Activated naive CD8-positive, alpha-beta T cell treated with anti-CD3 and anti-CD28 coated beads, Interleukin-2, amount 50 U/mL, for 16 hours (primary cell): ENCODE results near the gene AGBL1.
"Not testable (repeated sequence)": the region's sequence is repeated elsewhere in the genome, so short reads cannot be mapped to it uniquely, and the experiment has no call there.

Experiments
- DNase-seq: peaks from one replicate; pipeline ENCODE4 v3.0.0-alpha.2; 2020; ENCODE audit warnings: low read depth, low spot score

Gene AGBL1

GRCh38 chr15:86870846-86871245, 791.2 kb downstream of the AGBL1 start:
- DNase-seq: no peak

DNA sequence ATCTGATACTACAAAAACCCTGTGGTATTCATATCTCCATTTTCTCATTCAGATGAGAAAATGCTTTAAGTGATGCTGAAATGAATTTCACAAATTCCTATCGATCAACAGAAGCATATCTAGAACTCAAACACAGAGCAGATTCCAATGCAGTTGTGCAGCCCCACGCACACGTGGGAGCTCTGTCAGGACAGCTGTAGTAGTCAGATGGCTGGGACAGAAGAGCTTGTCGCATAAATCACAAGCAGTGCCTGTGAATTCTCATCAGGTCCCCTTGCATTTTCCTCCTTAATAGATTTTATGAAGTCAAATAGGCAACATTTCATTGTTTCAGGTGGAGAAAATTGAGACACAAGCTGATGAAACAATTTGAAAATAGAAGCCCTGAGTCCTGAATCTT, 792.3 kb downstream of the AGBL1 start:
- DNase-seq: no peak

DNA sequence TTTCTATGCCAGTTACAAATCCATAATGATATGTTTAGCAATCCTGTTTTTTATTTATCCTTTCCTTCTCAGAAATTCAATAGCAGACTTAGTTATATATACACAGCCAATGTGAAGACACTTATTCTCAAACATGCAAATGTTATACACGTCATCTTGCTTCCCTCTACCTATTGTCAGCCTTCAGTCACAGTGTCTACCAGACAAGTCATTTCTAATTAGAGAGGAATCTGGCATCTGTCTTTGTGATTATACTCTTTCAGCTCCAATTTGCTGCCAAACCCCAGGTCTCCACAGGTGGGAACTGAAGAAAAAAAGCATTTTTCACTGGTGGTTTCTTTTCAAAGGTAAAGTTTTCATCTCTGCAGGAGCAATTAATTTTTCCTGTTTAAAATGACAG, 793.1 kb downstream of the AGBL1 start:
- DNase-seq: no peak

DNA sequence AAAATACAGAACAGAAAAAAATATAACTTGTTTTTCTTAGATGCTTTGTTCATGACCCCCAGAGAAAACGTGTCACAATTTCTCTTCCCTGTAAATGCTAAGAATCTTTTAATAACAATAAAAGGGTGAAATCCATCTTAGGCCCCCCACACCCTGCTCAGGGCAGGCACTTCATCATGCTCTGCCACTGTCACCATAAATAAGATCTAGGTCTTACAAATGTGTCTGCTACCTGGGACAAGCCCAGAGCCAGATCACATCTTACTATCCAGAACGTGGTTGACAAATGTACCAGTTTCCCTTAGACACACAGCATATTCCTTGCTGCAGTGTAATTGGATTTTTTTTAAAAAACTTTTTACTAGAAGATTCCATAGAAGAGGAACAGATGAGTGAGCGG, 795.4 kb downstream of the AGBL1 start:
- DNase-seq: no peak

DNA sequence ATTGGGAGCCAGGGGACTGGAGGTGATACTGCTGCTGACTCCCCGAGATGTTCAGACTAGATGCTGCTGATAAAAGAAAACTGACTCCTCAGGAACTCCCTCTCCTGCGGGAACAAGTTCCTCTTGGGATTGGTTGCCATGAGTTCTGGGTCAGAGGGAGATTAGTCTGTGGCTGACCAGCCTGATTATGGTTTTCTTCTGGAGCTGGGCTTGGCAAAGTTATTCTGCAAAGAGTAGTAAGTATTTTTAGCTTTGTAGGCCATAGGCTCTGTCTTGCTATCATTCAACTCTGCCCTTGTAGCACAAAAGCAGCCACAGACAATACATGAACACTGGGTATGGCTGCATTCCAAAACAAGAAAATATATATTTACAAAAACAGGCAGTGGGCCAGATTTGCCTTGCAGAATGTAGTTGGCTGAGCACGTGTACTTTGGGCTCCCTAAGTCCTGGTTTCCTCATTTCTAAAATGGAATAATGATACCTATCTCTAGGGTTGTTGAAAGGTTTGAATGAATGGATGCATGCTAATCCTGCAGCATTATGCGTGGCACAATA, 796.8 kb downstream of the AGBL1 start:
- DNase-seq: no peak

GRCh38 chr15:86877171-86877631, 797.5 kb downstream of the AGBL1 start:
- no peak for DNase-seq

GRCh38 chr15:86878844-86879243, 799.2 kb downstream of the AGBL1 start:
- not testable (repeated sequence) for DNase-seq

- no peak for DNase-seq
Observed at GRCh38 chr15:86879250-86880229, 799.9 kb downstream of the AGBL1 start.

- DNase-seq: no peak
Observed at GRCh38 chr15:86885616-86886015, 805.9 kb downstream of the AGBL1 start.

DNA sequence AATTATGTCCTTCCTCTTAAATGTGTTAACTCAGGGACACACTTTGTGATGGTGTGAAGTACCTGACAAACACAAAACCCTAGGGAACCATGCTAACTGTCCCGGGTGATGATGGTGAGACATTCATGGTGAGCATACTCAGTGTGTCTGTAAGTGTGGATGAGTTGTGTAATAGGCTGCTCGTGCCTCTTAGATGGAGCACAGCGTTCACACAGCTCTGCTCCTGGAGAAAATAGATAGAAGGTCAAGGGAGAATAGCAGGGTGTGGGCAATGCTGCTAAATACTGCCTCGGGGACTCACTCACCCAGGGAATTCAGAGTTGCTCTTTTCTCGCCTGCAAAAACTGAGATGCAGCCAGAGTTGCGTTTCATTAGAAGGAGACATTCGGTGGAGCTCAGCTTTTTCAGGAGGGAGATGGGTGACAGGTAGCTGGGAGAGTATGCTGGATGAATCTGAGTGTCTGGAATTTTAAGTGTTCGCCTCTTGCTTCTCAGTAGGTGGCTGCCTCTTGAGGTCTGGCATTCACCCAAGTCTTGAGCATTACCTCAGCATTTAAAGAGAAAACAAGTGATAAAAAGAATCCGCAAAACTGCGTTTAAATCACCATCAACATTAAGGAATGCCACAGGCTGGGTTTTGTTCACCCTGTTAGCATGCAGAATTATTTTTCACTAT, 813.2 kb downstream of the AGBL1 start:
- DNase-seq: no peak

DNA sequence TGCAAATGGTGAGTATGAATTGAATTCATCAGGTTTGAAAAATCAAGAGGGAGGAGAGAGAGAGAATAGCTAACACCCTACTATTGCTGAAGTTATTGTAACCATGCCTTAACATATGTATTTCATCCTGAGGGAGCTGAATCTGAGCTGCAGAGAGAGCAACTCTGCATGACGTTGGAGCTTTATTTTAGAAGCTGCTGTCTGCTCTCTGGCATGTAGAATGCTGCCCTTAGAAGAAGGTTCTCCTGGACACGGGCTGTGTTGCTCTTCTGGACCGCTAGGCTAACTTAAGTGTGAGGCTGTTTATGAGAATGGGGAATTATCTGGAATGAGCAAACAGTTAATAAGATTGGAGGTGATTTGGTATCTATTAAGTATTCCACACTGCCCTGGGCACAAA, 814.6 kb downstream of the AGBL1 start:
- DNase-seq: no peak

DNA sequence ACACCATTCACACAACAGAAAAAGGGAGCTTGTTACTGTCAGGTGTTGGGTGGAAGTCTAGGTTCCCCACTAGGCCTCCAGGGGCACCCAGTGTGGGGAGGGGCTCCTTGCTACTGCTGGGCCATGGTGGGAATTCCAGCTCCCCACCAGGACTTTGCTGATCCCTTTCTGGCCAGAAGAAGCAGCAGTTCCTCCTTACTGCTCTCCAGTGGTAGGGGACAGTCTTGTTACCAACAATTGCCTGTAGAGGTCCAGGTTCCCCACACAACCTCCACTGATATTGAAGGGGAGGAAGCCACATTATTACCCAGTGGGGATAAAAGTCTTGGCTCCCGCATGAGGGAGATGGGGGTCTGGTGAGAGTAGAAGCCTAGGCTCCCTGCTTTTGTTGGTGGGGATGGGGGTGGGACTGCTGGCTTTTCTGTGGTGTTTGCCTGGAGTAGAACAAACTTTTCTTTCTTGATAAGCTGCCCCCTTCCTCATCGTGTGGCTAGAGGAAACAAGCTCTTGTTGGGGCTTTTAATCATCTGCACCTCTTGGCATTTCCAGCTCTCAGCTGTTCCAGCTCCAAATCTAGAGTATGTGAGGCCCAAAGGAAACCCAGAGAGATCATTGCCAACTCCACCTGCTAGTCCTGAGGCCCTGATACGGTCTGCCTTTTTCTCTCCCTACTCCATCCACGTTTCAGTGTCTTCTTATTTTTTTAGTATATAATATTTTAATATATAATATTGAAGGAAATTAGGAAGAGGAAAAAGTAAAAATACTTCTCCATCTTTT, 824.2 kb downstream of the AGBL1 start:
- DNase-seq: no peak

DNA sequence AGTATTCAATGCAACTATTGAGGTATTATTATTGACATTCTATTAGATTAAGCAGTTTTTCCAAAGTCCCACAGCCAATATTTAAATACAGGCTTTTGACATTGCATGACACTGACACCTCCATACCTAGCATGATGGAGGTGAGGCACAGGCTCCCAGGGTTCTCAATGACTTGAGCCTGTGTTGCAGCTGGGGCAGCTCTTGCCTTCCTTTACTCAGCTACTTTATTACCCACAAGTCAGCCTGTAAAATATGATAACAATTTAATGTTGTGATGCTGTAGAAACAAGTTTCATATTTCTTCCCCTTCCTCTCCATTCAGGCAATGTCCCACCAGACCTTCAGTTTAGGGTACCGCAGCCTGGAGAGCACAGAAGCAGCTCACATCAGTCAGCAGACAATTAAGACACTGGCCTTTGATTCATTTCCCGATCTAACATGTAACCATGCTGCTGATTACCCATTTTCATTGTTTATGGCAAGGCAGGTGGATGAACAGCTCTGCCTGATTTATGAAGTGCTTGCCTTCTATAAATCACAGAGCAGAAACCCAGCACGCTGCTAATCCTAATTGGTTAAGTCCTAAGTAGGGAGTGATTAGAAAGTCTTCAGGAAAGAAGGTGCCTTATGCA, 826.1 kb downstream of the AGBL1 start:
- DNase-seq: no peak

DNA sequence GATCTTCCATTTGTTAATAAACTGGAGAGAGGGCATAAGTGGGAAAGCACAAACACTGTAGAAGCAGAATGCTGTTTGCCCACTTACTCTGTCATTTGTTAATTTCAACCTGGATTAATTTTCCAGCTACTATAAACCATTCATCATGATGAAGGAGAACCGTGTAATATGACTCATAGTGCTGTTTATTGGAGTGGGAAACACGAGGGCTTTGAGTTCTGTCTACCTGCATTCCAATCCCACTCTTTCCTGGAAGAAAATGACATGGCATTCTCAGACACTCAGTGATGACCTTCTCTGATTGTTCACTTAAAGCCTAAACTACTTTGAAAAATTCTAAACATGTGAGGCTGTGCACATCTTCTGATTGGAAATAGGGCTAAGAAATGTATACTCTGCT, 826.7 kb downstream of the AGBL1 start:
- DNase-seq: no peak

DNA sequence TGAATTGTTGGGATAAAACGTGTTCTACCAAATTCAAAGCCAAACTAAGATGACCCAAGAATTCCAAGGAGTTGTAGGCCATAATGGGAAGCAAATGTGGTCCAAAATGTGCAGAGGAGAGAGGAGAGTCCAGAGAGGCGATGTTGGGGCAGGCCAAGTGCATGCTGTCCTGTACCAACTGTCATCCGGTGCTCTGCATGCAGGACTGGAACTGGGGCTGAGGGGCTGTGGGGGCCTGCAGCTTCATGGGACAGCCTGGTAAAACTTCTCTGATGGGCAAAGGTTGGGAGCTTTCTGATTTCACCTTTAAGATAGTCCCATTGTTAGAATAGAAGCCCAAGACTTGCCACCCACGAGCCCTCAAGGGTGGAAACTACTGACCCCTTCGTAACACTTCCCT, 831.4 kb downstream of the AGBL1 start:
- no peak for DNase-seq

GRCh38 chr15:86912661-86913060, 833.0 kb downstream of the AGBL1 start:
- DNase-seq: no peak

- DNase-seq: no peak
Observed at GRCh38 chr15:86915811-86916331, 836.2 kb downstream of the AGBL1 start.

GRCh38 chr15:86916671-86917360, 837.1 kb downstream of the AGBL1 start:
- no peak for DNase-seq

DNA sequence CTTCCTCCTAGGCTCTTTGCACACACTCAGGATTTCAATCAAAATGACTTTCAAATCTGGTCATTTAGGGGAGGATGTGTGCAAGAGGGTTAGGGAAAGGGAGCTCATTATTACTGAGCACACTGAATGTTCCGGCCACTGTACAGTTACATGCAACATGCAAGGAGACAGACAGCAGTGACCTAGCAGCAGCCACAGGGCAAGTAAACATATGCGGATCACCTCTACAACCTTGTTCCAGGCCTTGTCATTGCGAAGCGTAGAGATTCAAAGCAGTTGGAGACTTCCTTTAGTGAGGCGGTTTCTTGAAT, 837.6 kb downstream of the AGBL1 start:
- no peak for DNase-seq

- no peak for DNase-seq
Observed at GRCh38 chr15:86919581-86919980, 839.9 kb downstream of the AGBL1 start.

- DNase-seq: no peak
Observed at GRCh38 chr15:86929461-86929860, 849.8 kb downstream of the AGBL1 start.
